Adrenal gland (tissue), 12 donors: ENCODE measurements around the gene TBXAS1. TPM values are rescaled to one million over a fixed set of nuclear protein-coding genes. Genes with fewer than 3 reads are reported as not detected.

Experiments used
- DNase-seq, 7 donors: peaks; one replicate each; pipeline ENCODE4 v3.0.0-alpha.2; 2019 to 2020
- H3K27ac ChIP-seq, 5 donors: fragments of 200-600 bp; sonication (generic) in 4 of 5; 1 replicate in 3 of 5; 2 replicates in 2 of 5; pipeline versions ENCODE4 v1.5.1 to v1.8.0; 2016 to 2020; ENCODE audit warnings: mild to moderate bottlenecking in 1 of 5
- H3K27me3 ChIP-seq: fragments of 200-600 bp; 2 replicates; pipeline ENCODE4 v1.8.0; 2021
- H3K36me3 ChIP-seq, 2 donors: fragments of 200-600 bp; replicated peaks in 1 of 2; 1 replicate in 1 of 2; 2 replicates in 1 of 2; pipeline versions ENCODE4 v1.5.1 to v1.8.0; 2018 to 2022
- H3K4me1 ChIP-seq, 2 donors: fragments of 200-600 bp; replicated peaks in 1 of 2; 1 replicate in 1 of 2; 2 replicates in 1 of 2; pipeline versions ENCODE4 v1.5.1 to v1.8.0; 2018 to 2021
- H3K4me3 ChIP-seq, 4 donors: fragments of 200-600 bp; sonication (generic) in 3 of 4; one replicate each; pipeline ENCODE4 v1.5.1; 2016 to 2018
- H3K9me3 ChIP-seq, 3 donors: fragments of 200-600 bp; sonication (generic) in 1 of 3; replicated peaks in 1 of 3; 1 replicate in 2 of 3; 2 replicates in 1 of 3; pipeline versions ENCODE4 v1.5.1 to v1.8.0; 2016 to 2021
- CTCF ChIP-seq, 6 experiments: fragments of 450-650 bp in 4 of 6; fragments of 200-600 bp in 2 of 6; sonication (generic) in 1 of 6; IDR thresholded peaks; 1 replicate in 5 of 6; 2 replicates in 1 of 6; pipeline versions ENCODE4 v1.5.1 to v1.8.0; 2016 to 2021; ENCODE audit warnings: antibody characterized with exemption in 6 of 6, mild to moderate bottlenecking in 2 of 6, moderate library complexity in 1 of 6
- POLR2A ChIP-seq, 2 donors: fragments of 450-650 bp; IDR thresholded peaks; one replicate each; pipeline ENCODE4 v1.6.1; 2017; ENCODE audit warnings: antibody characterized with exemption in 2 of 2, mild to moderate bottlenecking in 2 of 2, moderate library complexity in 1 of 2
- WGBS, 4 donors: extraction: QIAGEN DNeasy Blood & Tissue Kit in 2 of 4; methylation state at CpG; one replicate each; pipeline versions ENCODE4 v1.1.5 to v1.1.7; 2013 to 2017; 5-methylcytosine and 5-hydroxymethylcytosine counted together
- intact Hi-C, 2 donors: fragments of 100-400 bp; cut with DNase I; formaldehyde crosslinking; loops; one replicate each; pipeline versions ENCODE4 v1.14.1 to v1.15.0; 2022 to 2023
- polyA plus RNA-seq, 3 donors: library from polyadenylated mRNA; stranded (reverse); fragments of 200-250 nt in 2 of 3; fragments of 350-450 nt in 1 of 3; fragmentation: Illumina TruSeq in 1 of 3; extraction: RNeasy Lipid Tissue Mini Kit (QIAGEN cat#74804) in 1 of 3; gene quantifications; one replicate each; pipeline ENCODE4 v1.2.3, GENCODE V29; 2013 to 2014
- total RNA-seq, 9 donors: library from RNA; depleted of rRNA in 4 of 9; stranded (reverse); fragments of >200 nt in 4 of 9; fragments of 120-200 nt in 1 of 9; fragmentation: NEBNext Ultra II Directional in 1 of 9; extraction: Animal tissue kit (Norgen Biotek cat#: 25700) in 1 of 9; gene quantifications; one replicate each; pipeline versions ENCODE4 v1.1.0 to v1.2.4, GENCODE V29; 2013 to 2023
- donor health status: healthy with polysubstance abuse.
- donor health status: Bipolar disorder and iron deficiency.
- donor health status: DM: yes; HTN: yes; CAD: no.
- donor health status: DM: no; HTN: no; CAD: no.
- donor health status: DM: no; HTN: no; CAD: no.
- donor health status: DM: yes; HTN: yes; CAD: no.

Gene TBXAS1
- total and polyA plus RNA-seq, 12 donors: 9.0 to 87.0 (median 27.3) TPM

DNA sequence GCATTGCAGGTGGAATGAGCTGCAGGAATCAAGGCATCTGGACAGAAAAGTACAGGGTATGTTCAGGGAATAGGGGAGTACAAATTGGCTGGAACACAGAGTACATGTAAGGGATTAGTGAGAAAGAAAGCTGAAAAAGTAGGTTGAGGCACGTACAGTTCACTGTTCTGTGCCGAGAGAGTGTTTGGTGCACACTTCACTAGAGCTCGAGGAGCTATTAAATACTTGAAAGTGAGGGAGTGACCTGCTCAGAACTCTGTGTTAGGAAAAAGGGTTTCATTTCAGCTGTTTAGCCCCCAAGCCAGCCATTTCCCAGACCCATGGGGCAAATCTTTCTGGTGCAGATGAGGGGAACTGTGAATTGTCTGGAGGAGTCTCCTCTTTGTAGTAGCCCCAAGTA is 115.2 kb downstream of the TBXAS1 start:
- TF ChIP-seq CTCF (IDR thresholded peaks at IDR 0.05): no peak
- no peak for TF ChIP-seq POLR2A (IDR thresholded peaks at IDR 0.05)
- H3K27ac ChIP-seq: no peak overlapping the region

DNA sequence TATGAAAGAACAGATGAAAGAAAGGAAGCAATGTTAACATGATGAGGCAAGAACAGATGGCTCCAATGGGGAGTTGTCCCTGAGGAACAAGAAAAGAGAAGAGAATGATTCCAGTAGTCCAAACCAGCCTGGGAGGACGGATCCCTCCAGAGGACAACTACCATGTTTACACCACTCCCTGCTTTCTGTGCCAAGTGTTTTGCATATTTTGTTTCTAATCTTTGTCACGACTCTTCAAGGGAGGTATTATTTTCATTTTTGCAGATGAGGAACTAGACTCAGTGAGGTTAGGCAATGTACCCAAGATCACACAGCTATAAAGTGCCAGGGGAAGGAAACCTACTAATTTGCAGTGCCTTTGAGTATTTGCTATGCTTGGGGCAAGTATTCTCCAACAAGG is 117.5 kb downstream of the TBXAS1 start:
- WGBS, 4 donors: 21 to 35% (median 32%) methylated on average over 2 of the region's 2 CpGs
- TF ChIP-seq POLR2A (IDR thresholded peaks at IDR 0.05) (no peak), CTCF (IDR thresholded peaks at IDR 0.05) (no peak)
- Histone ChIP-seq H3K27me3 (no peaks in the 10 kb centered on the region), H3K27ac (no peak overlapping the region), H3K4me1 (no peaks in the 10 kb centered on the region), H3K9me3 (no peaks in the 10 kb centered on the region), H3K36me3 (no peaks in the 10 kb centered on the region), H3K4me3 (no peak overlapping the region)
- intact Hi-C loops: no loop called here
- DNase-seq: no peak

More for the DNA sequence above, 115.2 kb downstream of the TBXAS1 start:
- no peaks in the 10 kb centered on the region for H3K9me3 ChIP-seq
- H3K36me3 ChIP-seq: no peaks in the 10 kb centered on the region
- H3K4me3 ChIP-seq: no peak overlapping the region
- 68 to 86% (median 70%) methylated on average over 3 of the region's 3 CpGs for WGBS, 4 donors
- no peak for DNase-seq
- H3K27me3 ChIP-seq: no peaks in the 10 kb centered on the region
- intact Hi-C loops: no loop called here
- H3K4me1 ChIP-seq: no peaks in the 10 kb centered on the region

GRCh38 chr7:139947021-139947420 is 118.0 kb downstream of the TBXAS1 start:
- H3K27me3 ChIP-seq: no peaks in the 10 kb centered on the region
- H3K9me3 ChIP-seq: no peaks in the 10 kb centered on the region
- intact Hi-C loops: no loop called here
- no peak overlapping the region for H3K4me3 ChIP-seq
- 78 to 86% (median 80%) methylated on average over 3 of the region's 3 CpGs for WGBS, 4 donors
- no peak overlapping the region for H3K27ac ChIP-seq
- TF ChIP-seq POLR2A (IDR thresholded peaks at IDR 0.05): no peak
- TF ChIP-seq CTCF (IDR thresholded peaks at IDR 0.05): no peak
- H3K4me1 ChIP-seq: no peaks in the 10 kb centered on the region
- DNase-seq: no peak
- no peaks in the 10 kb centered on the region for H3K36me3 ChIP-seq

DNA sequence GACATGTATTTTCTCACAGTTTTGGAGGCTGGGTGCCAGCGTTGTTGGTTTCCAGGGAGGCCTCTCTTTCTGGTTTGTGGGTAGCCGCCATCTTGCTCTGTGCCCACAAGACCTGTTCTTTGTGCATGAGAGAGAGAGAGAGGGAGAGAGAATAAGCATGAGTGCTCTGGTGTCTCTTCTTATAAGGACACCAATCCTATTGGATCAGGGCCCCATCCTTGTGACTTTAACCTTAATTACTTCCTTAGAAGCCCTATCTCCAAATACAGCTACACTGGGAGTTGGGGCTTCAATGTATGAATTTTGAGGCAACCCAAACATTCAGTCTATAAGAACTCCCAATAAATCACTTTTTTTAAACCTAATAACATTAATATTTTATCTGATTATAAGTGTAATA is 119.1 kb downstream of the TBXAS1 start:
- H3K36me3 ChIP-seq: no peaks in the 10 kb centered on the region
- no peak overlapping the region for H3K4me3 ChIP-seq
- no peaks in the 10 kb centered on the region for H3K27me3 ChIP-seq
- DNase-seq: no peak
- intact Hi-C loops: no loop called here
- TF ChIP-seq POLR2A (IDR thresholded peaks at IDR 0.05) (no peak), CTCF (IDR thresholded peaks at IDR 0.05) (no peak)
- WGBS, 4 donors: 85 to 94% (median 89%) methylated on average over 2 of the region's 2 CpGs
- H3K4me1 ChIP-seq: no peaks in the 10 kb centered on the region
- no peaks in the 10 kb centered on the region for H3K9me3 ChIP-seq
- H3K27ac ChIP-seq: no peak overlapping the region
